ENCODE results near the gene ADCY4.
"Not testable (repeated sequence)": the region's sequence is repeated elsewhere in the genome, so short reads cannot be mapped to it uniquely, and the experiment has no call there.

ADCY4 gene

GRCh38 chr14:24355009-24355408 lies 20.1 kb upstream of the ADCY4 start:
- TF ChIP-seq CTCF (IDR thresholded peaks at IDR 0.05), result no peak
- Mint-ChIP-seq H3K27me3 (ENCODE audit: low read depth, poor library complexity) (peaks cover 79% of the 10 kb centered on the region), H3K4me3 (no peak overlapping the region), H3K36me3 (ENCODE audit: low read depth) (no peaks in the 10 kb centered on the region), H3K9me3 (peaks cover 8% of the 10 kb centered on the region), H3K4me1 (peaks cover 7% of the 10 kb centered on the region), H3K27ac (no peak overlapping the region)
- DNase-seq, result no peak

- peaks cover 79% of the 10 kb centered on the region for H3K27me3 Mint-ChIP-seq (ENCODE audit: low read depth, poor library complexity)
- H3K4me1 Mint-ChIP-seq; H3K27ac Mint-ChIP-seq; DNase-seq; H3K36me3 Mint-ChIP-seq (ENCODE audit: low read depth); H3K4me3 Mint-ChIP-seq; H3K9me3 Mint-ChIP-seq: not testable (repeated sequence)
Measured at GRCh38 chr14:24354482-24354825, 19.6 kb upstream of the ADCY4 start.

DNA sequence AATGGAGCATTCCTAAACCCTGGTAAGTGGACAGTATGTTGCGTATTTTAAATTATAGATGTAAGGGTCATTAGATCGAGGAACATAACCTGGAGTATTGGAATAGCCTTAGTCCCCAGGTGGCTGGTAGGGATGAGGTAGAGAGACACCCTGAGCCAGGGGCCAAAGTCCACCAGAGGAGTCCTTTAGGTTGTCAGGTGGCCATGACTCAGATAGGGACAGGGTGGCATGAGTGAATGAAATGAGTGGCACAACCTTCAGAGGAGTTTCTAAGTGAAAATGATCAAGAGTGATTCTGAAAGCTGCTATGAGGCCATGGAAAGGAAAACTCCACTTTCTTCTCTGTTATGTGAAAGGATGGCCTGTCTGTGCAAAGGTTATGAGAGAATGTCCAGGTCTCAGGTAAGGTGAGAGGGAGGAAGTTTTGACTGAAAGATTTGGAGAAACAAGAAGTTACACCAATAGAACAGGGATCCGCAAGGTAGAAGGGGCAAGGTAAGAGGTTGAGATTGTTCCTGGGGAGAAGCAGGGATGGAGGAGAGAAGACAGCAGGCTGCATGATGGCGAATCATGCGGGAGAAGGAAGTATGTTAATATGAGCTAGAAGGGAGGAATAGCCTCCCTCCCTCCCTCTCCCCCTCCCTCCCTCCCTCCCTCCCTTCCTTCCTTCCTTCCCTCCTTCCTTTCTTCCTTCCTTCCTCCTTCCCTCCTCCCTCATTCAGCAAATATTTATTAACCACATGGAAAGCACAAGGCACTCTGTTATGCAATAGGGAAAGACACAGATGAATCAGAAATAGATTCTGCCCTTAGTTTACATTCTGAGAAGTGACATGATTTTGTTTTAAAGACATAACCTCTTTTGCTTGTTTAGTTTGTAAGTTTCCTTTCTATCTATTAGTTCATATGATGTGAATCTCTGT lies 18.9 kb upstream of the ADCY4 start:
- no peak for TF ChIP-seq CTCF (IDR thresholded peaks at IDR 0.05)
- Mint-ChIP-seq H3K9me3 (peaks cover 3% of the 10 kb centered on the region), H3K4me3 (no peak overlapping the region), H3K27me3 (ENCODE audit: low read depth, poor library complexity) (peaks cover 83% of the 10 kb centered on the region), H3K27ac (no peak overlapping the region), H3K36me3 (ENCODE audit: low read depth) (no peaks in the 10 kb centered on the region), H3K4me1 (peaks cover 7% of the 10 kb centered on the region)
- DNase-seq, result no peak

DNA sequence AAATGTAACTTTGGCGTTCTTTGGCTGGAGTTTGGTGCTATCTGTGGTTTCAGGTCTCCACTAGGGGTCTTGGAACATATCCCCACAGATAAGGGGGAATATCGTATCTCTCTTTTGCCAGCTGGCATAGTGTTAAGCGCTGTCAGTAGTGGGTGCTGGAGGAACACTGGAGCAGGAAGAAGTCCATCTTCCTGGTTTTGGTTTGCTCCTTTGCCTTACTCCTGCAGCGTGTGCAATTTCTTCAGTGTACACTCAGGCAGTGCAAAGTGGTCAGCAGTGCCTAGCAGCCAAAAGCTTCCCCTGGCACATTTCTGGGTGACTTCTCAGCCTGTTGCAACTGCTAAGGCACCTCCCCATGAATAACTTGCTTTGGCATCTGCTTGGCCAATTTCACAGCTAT lies 16.6 kb upstream of the ADCY4 start:
- no peak for DNase-seq
- H3K27me3 Mint-ChIP-seq (ENCODE audit: low read depth, poor library complexity), result peaks cover 88% of the 10 kb centered on the region

DNA sequence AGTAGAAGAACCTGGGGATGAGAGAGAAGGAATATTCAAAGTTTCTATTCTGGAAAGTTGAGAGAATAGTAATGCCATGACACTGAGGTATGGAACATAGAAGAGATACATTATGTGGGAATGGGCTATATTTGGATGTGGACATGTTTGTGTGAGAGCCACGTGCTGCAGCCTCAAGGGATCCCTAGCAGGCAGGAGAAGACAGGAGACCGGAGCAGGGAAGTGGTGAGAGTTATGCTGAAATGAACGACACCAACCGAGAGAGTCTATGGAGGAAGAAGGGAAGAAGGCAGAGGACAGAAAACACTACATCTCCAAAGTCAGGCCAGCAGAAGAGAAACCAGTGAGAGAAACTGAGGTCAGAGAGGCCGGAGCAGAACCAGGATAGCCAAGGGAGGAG lies 14.9 kb upstream of the ADCY4 start:
- Mint-ChIP-seq H3K4me3 (no peak overlapping the region), H3K9me3 (peaks cover 3% of the 10 kb centered on the region), H3K36me3 (ENCODE audit: low read depth) (no peaks in the 10 kb centered on the region), H3K27ac (no peak overlapping the region), H3K27me3 (ENCODE audit: low read depth, poor library complexity) (peaks cover 95% of the 10 kb centered on the region), H3K4me1 (peaks cover 7% of the 10 kb centered on the region)
- no peak for TF ChIP-seq CTCF (IDR thresholded peaks at IDR 0.05)
- DNase-seq, result no peak

More for the DNA sequence above, 16.6 kb upstream of the ADCY4 start:
- H3K36me3 Mint-ChIP-seq (ENCODE audit: low read depth), result no peaks in the 10 kb centered on the region
- H3K9me3 Mint-ChIP-seq, result peaks cover 3% of the 10 kb centered on the region
- no peak overlapping the region for H3K4me3 Mint-ChIP-seq
- H3K27ac Mint-ChIP-seq, result no peak overlapping the region
- peaks cover 7% of the 10 kb centered on the region for H3K4me1 Mint-ChIP-seq
- TF ChIP-seq CTCF (IDR thresholded peaks at IDR 0.05), result no peak

DNA sequence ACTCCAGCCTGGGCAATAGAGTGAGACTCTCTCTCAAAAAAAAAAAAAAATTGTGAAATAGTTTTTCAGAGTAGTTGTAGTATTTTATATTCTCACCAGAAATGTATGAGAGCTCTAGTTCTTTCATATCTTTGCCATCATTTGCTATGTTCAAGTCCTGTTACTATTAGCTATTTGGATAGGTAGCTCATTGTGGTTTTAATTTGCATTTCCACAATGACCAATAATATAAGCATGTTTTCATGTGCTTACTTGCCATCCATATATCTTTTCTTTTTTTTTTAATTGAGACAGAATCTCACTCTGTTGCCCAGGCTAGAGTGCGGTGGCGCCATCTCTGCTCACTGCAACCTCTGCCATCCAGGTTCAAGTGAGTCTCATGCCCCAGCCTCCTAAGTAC lies 13.3 kb upstream of the ADCY4 start:
- no peak overlapping the region for H3K27ac Mint-ChIP-seq
- H3K9me3 Mint-ChIP-seq, result peaks cover 3% of the 10 kb centered on the region
- H3K36me3 Mint-ChIP-seq (ENCODE audit: low read depth), result no peaks in the 10 kb centered on the region
- H3K4me3 Mint-ChIP-seq, result no peak overlapping the region
- H3K4me1 Mint-ChIP-seq, result peaks cover 7% of the 10 kb centered on the region
- DNase-seq, result no peak
- TF ChIP-seq CTCF (IDR thresholded peaks at IDR 0.05), result no peak
- peaks cover 96% of the 10 kb centered on the region for H3K27me3 Mint-ChIP-seq (ENCODE audit: low read depth, poor library complexity)

Measured in nephron progenitor cell (in vitro differentiated cells).